Islet precursor cell (in vitro differentiated cells): Measurements from ENCODE around the gene MPP7.

Experiments
- DNase-seq: peaks from one replicate; pipeline ENCODE4 v3.0.0-alpha.2; 2018

MPP7 gene

DNA sequence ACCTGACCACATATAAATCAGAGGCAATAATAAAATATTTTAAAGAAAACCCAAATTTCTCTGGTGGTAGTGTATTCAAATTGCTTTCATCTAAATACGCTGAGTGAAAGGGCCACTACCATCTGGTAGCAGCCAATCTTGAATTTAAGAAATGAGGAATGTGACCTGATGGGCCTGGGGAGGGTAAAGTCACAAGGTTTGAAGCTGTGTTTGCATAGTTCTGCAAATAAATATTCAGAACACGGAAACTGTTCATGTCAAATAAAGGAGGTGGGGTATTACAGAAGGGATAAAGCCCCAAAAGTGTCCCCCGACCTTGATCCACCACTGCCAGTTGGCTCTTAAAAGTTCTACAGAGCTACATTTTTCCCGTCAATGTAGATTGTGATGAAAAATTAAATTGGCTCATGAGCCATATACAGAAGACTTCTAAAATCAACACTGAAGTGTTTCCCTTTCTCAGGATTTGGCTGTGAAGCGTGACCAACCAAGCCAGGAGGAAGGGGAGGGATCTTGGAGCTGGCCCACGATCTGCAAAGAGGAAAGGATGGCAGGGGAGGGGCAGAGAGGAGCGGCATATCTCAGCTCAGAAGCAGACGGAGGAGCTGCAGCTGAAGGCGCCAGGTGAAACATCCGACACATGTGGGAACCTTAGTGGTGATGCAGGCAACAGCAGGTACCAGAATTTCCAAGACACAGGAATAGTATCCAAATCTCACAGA lies 39.6 kb downstream of the MPP7 start:
- DNase-seq: no peak

DNA sequence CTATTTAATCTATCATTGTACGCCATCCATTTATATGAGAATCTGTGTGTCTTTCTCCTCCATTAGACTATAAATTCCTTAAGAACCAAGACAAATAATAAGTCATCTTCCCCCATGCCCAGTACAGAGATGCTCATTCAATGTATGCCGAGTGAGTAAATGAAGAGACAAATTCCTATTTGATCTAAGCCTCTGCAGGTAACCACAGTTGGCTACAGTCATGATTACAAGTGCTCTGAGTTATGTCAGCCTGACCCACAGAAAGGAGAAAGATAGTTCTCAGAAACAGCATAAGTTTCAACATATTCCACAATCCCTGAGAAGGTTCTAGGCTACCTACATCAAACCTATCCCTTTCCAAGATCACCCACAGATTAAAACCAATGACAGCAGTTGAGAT lies 46.1 kb downstream of the MPP7 start:
- no peak for DNase-seq

DNA sequence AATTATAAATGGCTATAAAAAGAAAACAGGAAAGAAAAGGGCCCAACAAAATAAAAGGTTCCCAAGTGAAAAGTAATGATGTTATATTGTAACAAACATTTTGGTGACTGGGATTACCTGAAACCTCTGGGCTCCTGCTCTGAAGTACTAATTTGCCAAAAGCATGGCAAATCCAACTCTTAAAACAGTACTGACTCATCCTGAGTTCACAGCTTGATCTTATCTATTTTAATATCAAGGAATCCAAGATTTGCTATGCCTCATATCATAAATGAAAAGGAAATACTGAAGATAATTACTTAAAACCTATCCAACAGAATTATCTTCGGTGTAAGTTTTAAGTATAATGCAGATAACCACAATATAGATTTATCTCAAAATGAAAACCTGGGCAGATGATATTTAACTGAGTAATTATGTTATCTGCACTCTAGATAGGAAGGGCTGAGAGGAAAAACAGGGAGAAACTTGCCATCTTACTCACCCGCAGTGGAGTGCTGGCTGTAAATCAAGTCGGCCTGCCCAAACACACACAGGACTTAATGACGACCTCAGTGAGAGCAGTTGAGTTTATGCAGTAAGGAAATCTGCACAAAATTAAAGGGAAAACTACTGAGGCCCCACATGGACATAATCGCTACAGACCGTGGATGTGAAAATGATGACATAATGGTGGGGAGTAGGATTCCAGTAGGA lies 48.4 kb downstream of the MPP7 start:
- DNase-seq: no peak

DNA sequence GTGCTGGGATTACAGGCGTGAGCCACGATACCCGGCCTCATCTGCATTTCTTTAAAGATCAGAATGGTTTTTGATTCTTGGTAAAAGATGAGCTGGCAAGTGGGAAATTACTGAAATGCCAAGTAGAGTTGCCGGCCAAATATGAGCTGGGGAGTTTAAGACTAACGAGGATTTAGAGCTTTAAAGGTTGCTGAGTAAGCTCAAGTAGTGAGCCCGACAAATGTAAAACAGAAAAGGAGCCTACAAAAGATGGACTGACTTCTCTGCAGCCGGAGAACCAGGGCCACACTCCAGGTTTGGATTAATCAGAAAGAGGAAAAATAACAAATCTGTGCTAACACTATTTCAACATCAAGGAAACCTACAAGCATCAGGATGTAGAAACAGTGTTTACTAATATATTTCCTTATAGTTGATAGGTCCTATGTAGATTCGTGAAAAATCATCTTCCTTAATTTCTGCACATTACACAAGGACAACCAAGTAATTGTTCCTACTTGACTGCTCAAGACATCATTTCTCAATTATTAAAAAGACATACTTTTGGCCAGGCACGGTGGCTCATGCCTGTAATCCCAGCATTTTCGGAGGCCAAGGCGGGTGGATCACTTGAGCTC lies 49.6 kb downstream of the MPP7 start:
- no peak for DNase-seq
